ENCODE data around the gene PRKCZ. TPM values are rescaled to one million over a fixed set of nuclear protein-coding genes. Genes with fewer than 3 reads are reported as not detected.

PRKCZ gene
- total RNA-seq, result 1.3 TPM

DNA sequence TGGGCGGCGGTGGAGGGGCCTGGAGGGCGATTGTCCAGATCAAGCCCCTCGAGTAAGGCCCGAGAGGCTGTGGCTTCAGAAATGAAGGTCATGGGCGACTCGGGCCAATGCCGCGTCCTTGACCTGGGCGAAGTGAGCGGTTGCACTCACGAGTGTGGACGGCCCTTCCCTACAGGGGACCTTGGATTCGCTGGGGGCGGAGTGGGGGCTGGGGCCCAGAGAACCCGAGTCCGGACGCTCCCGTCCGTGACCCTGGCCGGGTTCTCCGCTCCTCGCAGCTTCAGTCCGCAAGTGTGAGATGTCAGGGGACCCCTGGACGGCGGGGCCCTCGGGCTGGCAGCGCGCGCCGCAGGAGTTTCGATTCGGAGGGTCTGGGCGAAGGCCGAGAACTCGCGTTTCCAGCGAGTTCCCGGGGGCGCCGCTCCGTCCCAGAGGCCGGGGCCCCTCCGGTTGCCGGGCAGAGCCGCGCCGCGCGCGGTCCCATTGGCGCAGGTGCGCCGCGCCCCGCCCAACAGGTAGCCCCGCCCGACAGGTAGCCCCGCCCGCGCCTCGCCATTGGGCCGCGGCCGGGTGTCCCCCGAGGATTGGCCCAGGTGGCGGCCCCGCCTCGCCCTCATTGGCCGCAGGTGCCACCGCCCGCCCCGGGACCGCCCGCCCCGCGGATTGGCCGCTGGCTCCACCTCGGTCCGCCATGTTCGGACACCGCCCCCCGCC is at the start of gene PRKCZ:
TSS of gene PRKCZ (plus strand) at position 694 of the 714 bp plus-strand sequence. CDS start 220 bp downstream, outside the sequence.
- H3K27me3 ChIP-seq, result peaks cover 13% of the 10 kb centered on the region
- H3K27ac ChIP-seq, result no peak within 1 kb of the TSS
- no peaks in the 10 kb centered on the region for H3K9me3 ChIP-seq
- H3K4me1 ChIP-seq, result no peaks in the 10 kb centered on the region
- TF ChIP-seq, protein P1, sequence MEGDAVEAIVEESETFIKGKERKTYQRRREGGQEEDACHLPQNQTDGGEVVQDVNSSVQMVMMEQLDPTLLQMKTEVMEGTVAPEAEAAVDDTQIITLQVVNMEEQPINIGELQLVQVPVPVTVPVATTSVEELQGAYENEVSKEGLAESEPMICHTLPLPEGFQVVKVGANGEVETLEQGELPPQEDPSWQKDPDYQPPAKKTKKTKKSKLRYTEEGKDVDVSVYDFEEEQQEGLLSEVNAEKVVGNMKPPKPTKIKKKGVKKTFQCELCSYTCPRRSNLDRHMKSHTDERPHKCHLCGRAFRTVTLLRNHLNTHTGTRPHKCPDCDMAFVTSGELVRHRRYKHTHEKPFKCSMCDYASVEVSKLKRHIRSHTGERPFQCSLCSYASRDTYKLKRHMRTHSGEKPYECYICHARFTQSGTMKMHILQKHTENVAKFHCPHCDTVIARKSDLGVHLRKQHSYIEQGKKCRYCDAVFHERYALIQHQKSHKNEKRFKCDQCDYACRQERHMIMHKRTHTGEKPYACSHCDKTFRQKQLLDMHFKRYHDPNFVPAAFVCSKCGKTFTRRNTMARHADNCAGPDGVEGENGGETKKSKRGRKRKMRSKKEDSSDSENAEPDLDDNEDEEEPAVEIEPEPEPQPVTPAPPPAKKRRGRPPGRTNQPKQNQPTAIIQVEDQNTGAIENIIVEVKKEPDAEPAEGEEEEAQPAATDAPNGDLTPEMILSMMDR (IDR thresholded peaks at IDR 0.05), result no peak
- intact Hi-C loops (cut with DNase I), result loop anchor here (10.0 kb wide), 1 partner anchor 105 kb away; no protein-coding TSS in a partner anchor
- no peaks in the 10 kb centered on the region for H3K36me3 ChIP-seq
- peak within 1 kb of the TSS; percentile 54 to 60 for H3K4me3 ChIP-seq
- DNase-seq (ENCODE audit: low spot score in 2 of 2), result peak; percentile 30 to 74

DNA sequence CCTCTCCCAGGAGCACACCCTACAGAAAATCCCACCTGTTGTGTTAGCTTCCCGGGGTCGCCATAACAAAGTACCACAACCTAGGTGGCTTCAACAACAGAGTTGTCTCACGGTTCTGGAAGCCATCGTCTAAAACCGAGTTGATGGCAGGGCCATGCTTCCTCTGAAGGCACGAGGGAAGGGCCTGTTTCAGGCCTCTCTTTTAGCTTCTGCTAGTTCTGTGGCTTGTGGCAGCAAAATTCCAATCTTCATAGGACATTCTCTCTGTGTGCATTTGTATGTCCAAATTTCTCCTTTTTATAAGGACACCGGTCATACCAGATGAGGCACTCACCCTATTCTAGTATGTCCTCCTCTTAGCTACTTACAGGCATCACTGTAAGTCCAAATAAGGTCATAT is 49.8 kb upstream of the PRKCZ start:
- no peak overlapping the region for H3K27ac ChIP-seq
- H3K36me3 ChIP-seq, result no peaks in the 10 kb centered on the region
- TF ChIP-seq, protein P1 (IDR thresholded peaks at IDR 0.05), result no peak
- intact Hi-C loops (cut with DNase I), result no loop called here
- peaks cover 5% of the 10 kb centered on the region for H3K27me3 ChIP-seq
- H3K4me1 ChIP-seq, result no peaks in the 10 kb centered on the region
- H3K9me3 ChIP-seq, result no peaks in the 10 kb centered on the region
- no peak for DNase-seq (ENCODE audit: low spot score in 2 of 2)
- H3K4me3 ChIP-seq, result no peak overlapping the region

DNA sequence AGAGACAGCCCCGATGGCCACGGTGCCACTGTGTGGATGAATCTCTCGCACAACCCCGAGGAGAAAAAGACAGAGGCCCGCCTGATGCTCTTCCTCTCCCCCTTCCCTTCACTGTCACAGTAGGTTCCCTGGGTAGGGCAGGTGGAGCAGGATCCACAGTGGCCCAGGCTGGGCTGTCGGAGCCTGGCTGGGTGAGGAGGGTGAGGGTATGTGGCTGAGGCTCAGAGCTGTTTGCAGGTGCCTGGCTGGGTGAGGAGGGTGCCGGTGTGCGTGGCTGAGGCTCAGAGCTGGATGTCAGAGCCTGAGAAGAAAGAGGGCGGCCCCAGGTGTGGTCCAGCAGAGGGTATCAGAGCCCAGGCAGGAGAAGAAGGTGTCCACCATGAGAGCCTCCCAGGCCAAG is 49.4 kb upstream of the PRKCZ start:
- H3K4me1 ChIP-seq, result no peaks in the 10 kb centered on the region
- DNase-seq (ENCODE audit: low spot score in 2 of 2), result no peak
- H3K27ac ChIP-seq, result no peak overlapping the region
- intact Hi-C loops (cut with DNase I), result no loop called here
- H3K9me3 ChIP-seq, result no peaks in the 10 kb centered on the region
- TF ChIP-seq, protein P1 (IDR thresholded peaks at IDR 0.05), result no peak
- H3K4me3 ChIP-seq, result no peak overlapping the region
- no peaks in the 10 kb centered on the region for H3K36me3 ChIP-seq
- H3K27me3 ChIP-seq, result peaks cover 5% of the 10 kb centered on the region

DNA sequence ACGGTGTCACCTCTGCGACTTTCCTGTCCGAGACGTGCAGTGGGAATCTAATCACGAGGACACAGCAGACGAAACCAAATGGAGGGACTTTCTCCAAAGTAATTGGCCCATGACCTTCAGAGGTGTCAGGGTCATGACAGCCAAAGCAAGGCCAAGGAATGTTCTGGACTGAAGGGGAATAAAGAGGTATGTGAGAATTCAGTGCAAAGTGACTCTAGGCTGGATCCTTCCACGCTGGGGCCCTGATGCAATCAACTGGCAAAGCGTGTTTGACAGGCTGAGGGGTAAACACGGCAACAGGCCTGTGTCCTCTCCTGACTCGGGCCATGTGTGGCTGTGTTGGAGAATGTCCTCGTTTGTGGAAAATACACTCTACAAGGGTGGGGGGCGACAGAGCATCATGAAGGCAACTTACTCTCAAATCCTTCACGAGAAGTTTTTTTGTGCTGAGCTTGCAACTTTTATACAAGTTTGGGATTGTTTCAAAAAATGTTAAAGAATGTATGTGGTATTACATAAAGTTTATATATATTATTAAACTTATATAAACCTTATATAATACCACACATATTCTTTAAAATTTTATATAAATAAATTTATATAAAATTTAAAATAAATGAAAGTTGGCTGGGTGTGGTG is 48.3 kb upstream of the PRKCZ start:
- H3K36me3 ChIP-seq, result no peaks in the 10 kb centered on the region
- DNase-seq (ENCODE audit: low spot score in 2 of 2), result no peak
- H3K4me3 ChIP-seq, result no peak overlapping the region
- H3K27me3 ChIP-seq, result peaks cover 5% of the 10 kb centered on the region
- TF ChIP-seq, protein P1 (IDR thresholded peaks at IDR 0.05), result no peak
- intact Hi-C loops (cut with DNase I), result no loop called here
- no peaks in the 10 kb centered on the region for H3K9me3 ChIP-seq
- H3K4me1 ChIP-seq, result no peaks in the 10 kb centered on the region
- H3K27ac ChIP-seq, result no peak overlapping the region

DNA sequence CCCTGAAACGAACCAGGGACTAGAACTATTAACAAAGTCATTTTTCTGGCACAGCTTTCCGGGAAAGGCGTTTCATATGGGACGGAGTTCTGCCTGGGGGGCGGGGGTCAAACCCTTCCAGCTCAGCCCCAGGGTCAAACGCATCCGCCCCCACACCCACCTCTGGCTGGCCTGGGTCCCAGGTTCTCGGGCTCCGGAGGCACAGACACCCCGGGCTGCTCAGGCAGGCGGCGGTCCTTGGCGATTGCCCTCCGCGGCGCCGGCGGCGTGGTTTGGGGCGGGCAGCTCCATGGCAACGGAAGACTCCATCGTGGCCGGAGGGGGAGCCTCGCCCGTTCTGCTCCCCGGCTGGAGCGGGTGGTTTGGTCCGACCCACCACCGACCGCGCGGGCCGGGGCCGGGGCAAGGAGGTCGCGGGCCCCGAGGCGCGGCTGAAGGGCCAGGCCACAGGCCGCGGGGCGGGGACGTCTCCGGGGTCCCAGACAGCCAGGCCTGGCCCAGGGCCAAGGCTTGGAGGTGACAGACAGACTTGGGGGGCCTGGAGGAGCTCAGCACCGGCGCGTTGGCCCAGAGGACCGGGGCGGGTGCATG is 46.6 kb upstream of the PRKCZ start, which contains the start of gene CFAP74:
TSS of gene CFAP74 (minus strand) at position 246 of the 591 bp plus-strand sequence. CDS start 12,830 bp downstream, outside the sequence.
- no peaks in the 10 kb centered on the region for H3K4me1 ChIP-seq
- no peak within 1 kb of the TSS for H3K4me3 ChIP-seq
- no peaks in the 10 kb centered on the region for H3K36me3 ChIP-seq
- intact Hi-C loops (cut with DNase I), result no loop called here
- no peaks in the 10 kb centered on the region for H3K9me3 ChIP-seq
- no peak within 1 kb of the TSS for H3K27ac ChIP-seq
- TF ChIP-seq, protein P1 (IDR thresholded peaks at IDR 0.05), result no peak
- H3K27me3 ChIP-seq, result peaks cover 5% of the 10 kb centered on the region
- DNase-seq (ENCODE audit: low spot score in 2 of 2), result no peak

All from ascending aorta (tissue), 2 donors.